Activated naive CD4-positive, alpha-beta T cell (primary cell): ENCODE data around the gene JMJD1C.
"Not testable (repeated sequence)": the region's sequence is repeated elsewhere in the genome, so short reads cannot be mapped to it uniquely, and the experiment has no call there.

Experiments
- DNase-seq, 4 experiments: peaks; one replicate each; lab custom pipeline; 2025; lab: John Stamatoyannopoulos, UW

Gene JMJD1C

GRCh38 chr10:63288170-63288569 lies 177.6 kb downstream of the JMJD1C start:
- no peak for DNase-seq

GRCh38 chr10:63286754-63287264 lies 179.0 kb downstream of the JMJD1C start:
- DNase-seq: no peak

- DNase-seq: no peak
Observed at GRCh38 chr10:63286340-63286739, 179.4 kb downstream of the JMJD1C start.

DNA sequence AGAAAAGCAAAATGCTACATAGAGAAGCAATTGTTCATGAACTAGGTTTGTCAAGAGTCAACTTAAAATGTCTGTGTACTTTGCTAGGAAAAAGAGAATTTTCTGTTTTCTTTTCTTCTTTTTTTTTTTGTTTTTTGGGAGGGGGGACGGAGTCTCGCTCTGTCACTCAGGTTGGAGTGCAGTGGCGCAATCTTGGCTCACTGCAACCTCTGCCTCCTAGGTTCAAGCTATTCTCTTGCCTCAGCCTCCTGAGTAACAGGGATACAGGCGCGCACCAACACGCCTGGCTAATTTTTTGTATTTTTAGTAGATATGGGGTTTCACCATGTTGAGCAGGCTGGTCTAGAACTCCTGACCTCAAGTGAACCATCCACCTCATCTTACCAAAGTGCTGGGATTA lies 181.9 kb downstream of the JMJD1C start:
- DNase-seq: not testable (repeated sequence)

GRCh38 chr10:63283093-63283492 lies 182.7 kb downstream of the JMJD1C start:
- DNase-seq: no peak

DNA sequence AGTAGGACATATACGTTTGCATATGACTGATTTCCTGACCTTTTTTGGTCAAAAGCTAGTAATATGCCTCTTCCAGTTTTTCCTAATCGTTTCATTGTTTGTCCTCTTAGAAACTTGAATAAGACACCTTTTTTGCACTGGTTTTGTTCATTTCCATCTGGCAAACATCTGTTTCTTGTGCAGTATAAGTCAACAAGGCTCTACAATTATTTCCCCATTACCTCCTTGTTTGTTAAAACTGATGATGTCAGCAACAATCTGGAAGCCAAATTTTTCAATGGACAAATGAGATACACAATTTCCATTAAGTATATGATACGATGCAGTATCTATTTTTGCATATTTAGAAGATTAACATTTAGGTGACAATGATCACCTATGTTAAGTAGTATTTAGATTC lies 183.8 kb downstream of the JMJD1C start:
- DNase-seq: no peak

- no peak for DNase-seq
Observed at GRCh38 chr10:63280386-63280785, 185.4 kb downstream of the JMJD1C start.

DNA sequence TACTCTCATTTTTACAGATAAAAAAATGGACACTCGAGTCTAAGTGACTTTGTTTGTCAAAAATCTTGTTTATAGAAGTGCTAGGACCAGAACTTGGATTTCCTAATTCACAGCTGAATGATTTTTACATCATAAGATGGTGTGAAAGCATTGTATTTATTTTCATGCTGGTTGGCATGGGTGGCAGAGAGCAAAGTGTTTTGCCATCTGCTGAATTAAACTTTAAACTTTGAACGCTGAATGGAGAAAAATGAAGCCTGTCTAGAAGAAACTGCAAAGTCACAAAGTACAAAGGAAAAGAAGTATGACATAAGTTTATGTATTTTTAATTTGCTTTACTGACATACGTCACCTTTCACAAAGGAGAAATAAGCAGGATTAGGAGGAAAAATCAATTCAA lies 190.7 kb downstream of the JMJD1C start:
- no peak for DNase-seq

GRCh38 chr10:63273577-63273976 lies 192.2 kb downstream of the JMJD1C start:
- no peak for DNase-seq

GRCh38 chr10:63268798-63269503 lies 196.8 kb downstream of the JMJD1C start:
- DNase-seq: peak; percentile 16 to 53 (median 40)

- no peak for DNase-seq
Observed at GRCh38 chr10:63268149-63268797, 197.5 kb downstream of the JMJD1C start.

DNA sequence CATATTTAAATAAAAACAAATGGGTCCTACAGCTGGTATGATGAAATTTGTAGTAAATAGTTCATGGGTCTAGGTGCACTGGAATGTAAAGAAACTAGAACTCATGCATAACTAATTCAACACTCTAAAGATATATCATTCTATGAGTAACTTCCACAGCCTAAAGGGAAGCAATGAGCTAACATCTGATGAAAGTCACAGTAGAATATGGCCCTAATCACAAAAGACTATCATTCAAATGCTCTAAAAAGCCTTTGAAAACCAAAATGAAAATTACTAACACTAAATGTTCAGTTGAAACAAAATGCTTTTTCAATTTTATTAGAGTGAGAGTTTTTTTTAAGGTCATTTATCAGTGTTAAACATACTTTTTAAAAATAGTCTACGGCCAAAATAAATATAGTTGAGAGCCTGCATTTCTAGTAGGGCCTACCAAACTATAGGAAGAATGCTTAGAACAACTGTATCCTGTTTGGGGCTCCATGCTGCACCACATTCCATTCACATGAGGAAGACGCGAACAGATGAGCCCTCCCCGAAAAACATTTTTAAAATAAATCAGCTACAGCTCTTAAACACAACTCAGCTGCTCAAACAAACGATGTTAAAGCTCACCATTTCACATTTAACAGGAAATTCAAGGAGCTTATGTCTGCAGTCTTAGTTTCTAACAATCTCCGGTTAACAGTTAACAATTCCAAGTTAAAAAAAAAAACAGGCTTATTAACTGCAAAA lies 198.2 kb downstream of the JMJD1C start:
- no peak for DNase-seq

DNA sequence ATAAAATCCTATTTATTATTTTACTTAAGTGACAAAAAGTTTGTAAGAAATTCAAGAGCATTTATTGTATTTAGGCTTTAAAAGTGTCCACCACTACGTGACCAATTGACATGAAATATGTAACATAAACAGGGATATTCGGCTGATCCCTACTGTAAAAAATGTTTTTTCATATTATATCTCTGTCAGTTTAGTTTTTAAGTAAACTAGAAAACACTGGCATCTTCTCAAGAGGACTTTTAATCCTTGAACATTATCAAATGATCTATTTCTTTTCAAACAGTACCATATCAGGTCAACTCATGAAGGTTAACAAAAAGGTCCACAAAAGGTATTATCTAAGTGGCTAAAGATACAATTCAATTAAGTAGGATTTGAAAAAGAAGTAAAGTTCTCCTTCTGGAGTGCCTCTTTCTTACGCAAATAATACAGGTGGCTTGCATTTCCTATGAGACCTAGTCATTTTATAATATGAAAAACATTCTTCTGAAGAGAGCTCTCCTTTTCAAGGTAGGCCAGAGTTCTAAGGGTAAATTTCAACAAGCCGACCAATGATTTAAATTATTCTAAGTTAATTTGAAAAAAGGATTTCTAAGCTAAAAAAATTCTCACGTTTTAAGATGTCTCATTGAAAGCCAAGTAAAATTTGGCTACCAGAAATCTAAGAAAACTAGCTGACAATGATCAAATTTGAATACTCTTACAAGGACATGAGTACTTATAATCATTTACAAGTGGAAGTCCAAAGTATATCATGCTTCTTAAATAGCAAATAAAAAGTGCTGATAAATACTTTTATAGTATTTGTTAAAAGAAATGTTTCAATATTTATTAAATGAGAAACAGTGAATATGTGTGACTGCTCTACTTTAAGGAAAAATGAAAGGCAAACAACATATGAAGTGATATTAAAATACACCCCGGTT lies 199.1 kb downstream of the JMJD1C start:
- no peak for DNase-seq

DNA sequence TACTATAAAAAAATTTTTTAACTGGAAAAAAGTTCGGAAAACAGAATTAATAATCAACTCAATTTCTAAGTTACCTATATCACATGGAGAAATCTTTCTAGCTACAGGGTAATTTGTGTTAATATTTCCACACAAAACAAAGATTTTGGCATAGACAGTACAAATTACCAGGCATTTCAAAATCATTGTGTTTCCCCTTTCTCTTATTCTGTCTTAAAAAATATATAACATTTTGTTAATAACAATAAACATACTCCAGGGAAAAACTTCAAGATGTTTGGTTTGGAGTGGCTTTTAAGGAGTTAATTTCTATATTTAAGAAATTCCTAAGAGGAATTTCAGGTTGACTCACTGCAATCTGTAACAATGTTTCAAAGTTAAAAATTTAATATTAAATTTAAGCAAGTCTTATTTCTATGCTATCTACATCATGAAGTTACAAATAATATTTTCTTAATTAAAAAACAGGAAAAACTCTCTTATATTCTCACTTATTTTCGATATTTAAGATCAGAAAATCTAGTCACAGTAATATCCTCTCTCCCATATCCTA lies 200.0 kb downstream of the JMJD1C start:
- DNase-seq: no peak

DNA sequence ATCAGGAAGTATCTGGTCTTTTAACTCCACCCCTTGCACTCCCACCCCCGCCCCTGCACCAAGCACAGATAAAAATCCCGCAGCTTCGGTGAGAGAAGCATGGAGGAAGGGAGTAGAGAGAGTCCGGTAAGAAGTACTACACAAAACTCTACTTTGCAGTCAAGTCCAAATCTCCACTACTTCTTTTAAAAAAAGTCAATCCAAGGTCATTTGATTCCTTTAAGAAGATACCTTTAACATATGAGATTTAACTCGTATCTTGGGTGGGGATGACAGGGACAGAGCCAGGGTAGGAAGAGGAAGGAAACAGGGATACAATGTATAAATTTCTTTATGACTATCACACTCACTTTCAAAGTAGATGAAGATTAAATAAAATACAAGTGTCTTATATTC lies 200.6 kb downstream of the JMJD1C start:
- peak in 1 of 4 experiments; percentile 3 for DNase-seq

DNA sequence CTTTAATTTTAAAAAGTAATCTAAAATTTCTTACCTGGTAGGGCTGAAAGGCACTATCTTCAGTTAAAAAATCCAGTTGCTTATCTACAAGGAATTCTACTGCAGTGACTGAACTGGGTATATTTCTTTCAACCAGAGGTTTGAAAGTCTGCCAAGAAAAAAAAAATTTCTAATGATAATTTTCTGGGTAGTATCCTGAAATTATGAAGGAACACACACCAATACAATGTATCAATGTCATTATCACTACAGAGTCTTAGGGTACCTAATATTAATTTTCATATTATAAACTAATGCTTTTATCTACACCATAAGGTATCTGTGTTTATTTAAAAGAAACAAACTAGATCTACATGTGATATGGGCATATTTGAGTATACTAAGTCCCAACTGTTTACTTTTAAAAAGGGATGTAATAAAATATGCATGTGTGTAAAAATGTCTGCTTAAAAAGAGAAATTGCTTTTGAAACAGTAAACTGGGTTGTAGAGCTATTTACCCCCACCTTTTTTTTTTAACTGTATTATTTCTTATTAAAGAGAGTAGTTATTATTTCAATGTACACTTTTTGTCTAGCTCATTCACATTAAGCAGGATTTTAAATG lies 201.1 kb downstream of the JMJD1C start:
- no peak for DNase-seq

DNA sequence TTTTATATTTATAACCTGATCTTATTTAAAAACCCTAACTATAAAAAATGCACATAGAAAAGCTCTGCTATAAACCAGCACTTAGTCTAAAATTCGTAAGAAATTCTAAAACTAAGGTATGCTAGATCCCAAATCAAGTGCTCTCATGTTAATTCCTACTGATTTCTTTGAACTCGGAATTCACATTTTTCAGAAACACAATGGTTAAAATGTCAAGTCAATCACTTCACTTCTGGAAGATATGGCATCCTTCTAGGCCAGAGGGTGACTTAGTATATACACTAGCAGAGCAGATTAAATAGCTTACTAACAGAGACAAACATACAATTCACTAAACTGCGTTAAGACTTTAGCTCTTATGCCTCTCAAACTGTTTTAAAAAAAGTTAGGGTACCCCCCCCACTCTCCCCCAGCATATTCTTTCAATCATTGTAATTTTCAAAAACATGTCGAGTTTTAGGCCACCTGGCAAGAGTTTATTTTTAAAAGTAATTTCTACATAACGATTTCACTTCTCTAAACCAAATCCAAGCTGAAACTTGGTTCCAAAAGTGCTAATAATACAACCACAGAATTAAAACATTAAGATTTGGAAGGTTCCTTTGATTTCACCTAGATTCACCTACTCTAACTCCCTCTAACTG lies 203.2 kb downstream of the JMJD1C start:
- no peak for DNase-seq

GRCh38 chr10:63261496-63261895 lies 204.3 kb downstream of the JMJD1C start:
- no peak for DNase-seq

- DNase-seq: no peak
Observed at GRCh38 chr10:63260860-63261251, 204.9 kb downstream of the JMJD1C start.

GRCh38 chr10:63260103-63260859 lies 205.5 kb downstream of the JMJD1C start:
- no peak for DNase-seq
